Spleen (tissue), 7 donors: ENCODE results near the gene B3GNT5.

Source experiments
- POLR2A ChIP-seq, 3 donors: fragments of 450-650 bp; IDR thresholded peaks; one replicate each; pipeline ENCODE4 v1.5.1; 2017; ENCODE audit warnings: antibody characterized with exemption in 3 of 3, mild to moderate bottlenecking in 1 of 3
- POLR2AphosphoS5 ChIP-seq, 3 donors: sonication (generic); formaldehyde crosslinking; IDR thresholded peaks; one replicate each; pipeline ENCODE4 v1.5.1; 2017; ENCODE audit warnings: antibody characterized with exemption in 3 of 3
- TF ChIP-seq, protein P1 (sequence below), 11 experiments: fragments of 200-600 bp in 7 of 11; fragments of 450-650 bp in 4 of 11; sonication (generic) in 4 of 11; IDR thresholded peaks in 8 of 11; conservative IDR thresholded peaks in 3 of 11; 1 replicate in 7 of 11; 2 replicates in 4 of 11; pipeline versions ENCODE4 v1.4.0 to v1.8.0; 2016 to 2021; ENCODE audit warnings: antibody characterized with exemption in 11 of 11, inconsistent platforms in 4 of 11, mild to moderate bottlenecking in 1 of 11
- donor health status: DM: no; HTN: no; CAD: no; lungs with moderate emphysema.
- donor health status: DM: no; HTN: no; CAD: no.
- donor health status: DM: no; HTN: no; CAD: no.

DNA sequence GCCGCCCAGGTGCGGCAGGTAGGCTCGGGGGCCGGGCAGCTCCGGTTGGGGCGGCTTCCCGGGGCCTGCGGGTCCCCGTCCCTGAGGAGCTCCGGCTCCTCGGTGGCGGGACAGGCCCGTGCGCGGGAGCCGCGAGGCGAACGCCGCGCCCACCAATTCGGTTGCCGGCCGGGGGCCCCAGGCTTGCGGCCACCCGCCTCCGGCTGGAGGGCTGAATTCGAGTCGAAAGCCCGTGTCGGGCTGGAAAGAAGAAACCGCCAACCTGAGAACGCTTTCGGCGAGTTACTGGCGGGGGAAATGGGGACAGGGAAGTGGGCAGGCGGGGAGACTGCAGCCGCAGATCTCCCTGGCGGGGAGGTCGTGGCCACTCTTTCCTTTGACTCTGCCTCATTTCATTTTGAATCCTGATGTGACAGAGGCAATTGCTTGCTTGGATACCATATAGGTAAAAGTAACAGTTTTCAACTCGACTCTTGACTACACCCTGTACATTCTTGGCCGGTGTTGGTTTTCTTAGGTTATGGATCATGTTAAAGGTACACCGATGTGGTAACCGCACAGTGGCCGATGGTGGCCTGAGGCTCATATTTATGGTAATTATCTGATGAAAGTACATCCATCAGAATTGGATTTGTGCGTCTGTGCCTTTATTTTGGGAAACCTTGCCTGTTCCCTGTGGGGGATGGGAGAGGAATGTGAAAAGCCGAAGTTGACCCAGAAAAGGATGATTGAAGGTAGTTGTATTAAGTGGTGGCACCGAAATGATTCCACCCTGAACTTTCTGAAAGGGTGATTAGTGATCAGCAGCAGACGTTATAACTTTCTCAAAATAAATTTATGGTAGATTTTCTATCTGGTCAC lies 1.7 kb downstream of the B3GNT5 start:
- TF ChIP-seq, protein P1, sequence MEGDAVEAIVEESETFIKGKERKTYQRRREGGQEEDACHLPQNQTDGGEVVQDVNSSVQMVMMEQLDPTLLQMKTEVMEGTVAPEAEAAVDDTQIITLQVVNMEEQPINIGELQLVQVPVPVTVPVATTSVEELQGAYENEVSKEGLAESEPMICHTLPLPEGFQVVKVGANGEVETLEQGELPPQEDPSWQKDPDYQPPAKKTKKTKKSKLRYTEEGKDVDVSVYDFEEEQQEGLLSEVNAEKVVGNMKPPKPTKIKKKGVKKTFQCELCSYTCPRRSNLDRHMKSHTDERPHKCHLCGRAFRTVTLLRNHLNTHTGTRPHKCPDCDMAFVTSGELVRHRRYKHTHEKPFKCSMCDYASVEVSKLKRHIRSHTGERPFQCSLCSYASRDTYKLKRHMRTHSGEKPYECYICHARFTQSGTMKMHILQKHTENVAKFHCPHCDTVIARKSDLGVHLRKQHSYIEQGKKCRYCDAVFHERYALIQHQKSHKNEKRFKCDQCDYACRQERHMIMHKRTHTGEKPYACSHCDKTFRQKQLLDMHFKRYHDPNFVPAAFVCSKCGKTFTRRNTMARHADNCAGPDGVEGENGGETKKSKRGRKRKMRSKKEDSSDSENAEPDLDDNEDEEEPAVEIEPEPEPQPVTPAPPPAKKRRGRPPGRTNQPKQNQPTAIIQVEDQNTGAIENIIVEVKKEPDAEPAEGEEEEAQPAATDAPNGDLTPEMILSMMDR (IDR thresholded peaks at IDR 0.05 in 8 of 11, conservative IDR thresholded peaks at IDR 0.05 in 3 of 11) = no peak
- peak in 1 of 3 donors; percentile 16 for TF ChIP-seq POLR2AphosphoS5 (IDR thresholded peaks at IDR 0.05)
- TF ChIP-seq POLR2A (IDR thresholded peaks at IDR 0.05) = no peak
